ENCODE measurements around the gene ATP9B.

DNA sequence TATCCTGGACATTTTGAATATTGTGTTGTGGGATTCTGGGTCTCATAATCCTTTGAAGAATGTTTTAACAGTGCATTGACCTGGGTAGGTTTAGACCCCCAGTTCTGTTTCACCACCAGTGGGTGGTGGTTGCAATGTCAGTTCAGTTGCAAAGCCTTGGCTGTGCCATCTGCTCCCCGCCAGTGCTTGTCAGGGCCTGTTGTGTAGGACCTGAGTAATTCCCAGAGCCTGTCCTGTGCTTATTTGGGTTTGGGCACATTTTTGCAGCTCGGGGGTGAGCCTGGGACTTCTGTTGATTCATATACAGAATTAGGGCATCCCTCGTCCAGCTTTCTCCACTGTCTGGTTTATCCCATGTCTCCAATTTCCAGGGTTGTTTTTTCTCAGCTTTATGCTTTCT is 24.8 kb downstream of the ATP9B start:
- TF ChIP-seq EZH2 (IDR thresholded peaks at IDR 0.05; ENCODE audit: low read length, unreplicated experiment) = no peak
- TF ChIP-seq EZH2phosphoT487 (IDR thresholded peaks at IDR 0.05; ENCODE audit: borderline replicate concordance, low read length) = no peak

Data from PC-3 (cell line).